PC-3 (cell line): Measurements from ENCODE around the gene THUMPD1. TPM values are rescaled to one million over a fixed set of nuclear protein-coding genes. Genes with fewer than 3 reads are reported as not detected.

ENCODE experiments used
- ATAC-seq: fragments of 200-7000 bp; cut with Tn5 transposase; 2 replicates; pipeline ENCODE4 v1.9.1; 2020; ENCODE audit warnings: mild to moderate bottlenecking, moderate library complexity
- BruUV-seq: library from RNA; stranded (reverse); fragments of 400-500 nt; replicated peaks from 2 replicates; lab custom pipeline; 2021; lab: Mats Ljungman, UMichigan
- CTCF ChIA-PET: fragments of 300-600 bp; sonication (Branson Sonifier 250); formaldehyde crosslinking; loops from one replicate; lab custom pipeline; 2022; ENCODE audit warnings: antibody characterized with exemption; lab: Charles Lee
- POLR2A ChIA-PET: fragments of 300-600 bp; sonication (Branson Sonifier 250); formaldehyde crosslinking; loops from one replicate; lab custom pipeline; 2022; ENCODE audit warnings: antibody characterized with exemption; ENCODE audit not compliant: unreplicated experiment; lab: Charles Lee
- DNase-seq: peaks from one replicate; pipeline ENCODE4 v3.0.0-alpha.2; 2015
- H2AFZ ChIP-seq: fragments of 300-600 bp; sonication (generic); 2 replicates; pipeline ENCODE4 v1.6.0; 2016; ENCODE audit warnings: antibody characterized with exemption, low read length
- H3F3A ChIP-seq: fragments of 300-600 bp; sonication (generic); one replicate; pipeline ENCODE4 v1.6.0; 2017; ENCODE audit warnings: antibody characterized with exemption, low read length, control low read depth, mild to moderate bottlenecking; ENCODE audit not compliant: unreplicated experiment
- H3K27ac ChIP-seq: fragments of 300-600 bp; sonication (generic); 2 replicates; pipeline ENCODE4 v1.5.1; 2016; ENCODE audit warnings: mild to moderate bottlenecking, low read length
- H3K27me3 ChIP-seq: fragments of 300-600 bp; sonication (generic); 2 replicates; pipeline ENCODE4 v1.6.1; 2016; ENCODE audit warnings: low read length, mixed read lengths
- H3K36me3 ChIP-seq: fragments of 300-600 bp; sonication (generic); 2 replicates; pipeline ENCODE4 v1.6.1; 2016; ENCODE audit warnings: low read depth, mixed run types, low read length, mixed read lengths
- H3K4me1 ChIP-seq: fragments of 300-600 bp; sonication (generic); 2 replicates; pipeline ENCODE4 v1.5.1; 2016; ENCODE audit warnings: low read length; ENCODE audit not compliant: insufficient read depth
- H3K4me2 ChIP-seq: fragments of 300-600 bp; sonication (generic); 2 replicates; pipeline ENCODE4 v1.6.0; 2016; ENCODE audit warnings: low read length
- H3K4me3 ChIP-seq: fragments of 300-600 bp; sonication (generic); 2 replicates; pipeline ENCODE4 v1.5.1; 2016; ENCODE audit warnings: mild to moderate bottlenecking, low read length, mixed read lengths
- H3K79me2 ChIP-seq: fragments of 300-600 bp; sonication (generic); 2 replicates; pipeline ENCODE4 v1.6.1; 2017; ENCODE audit warnings: low read length, mixed read lengths
- H3K9ac ChIP-seq: fragments of 300-600 bp; sonication (generic); 2 replicates; pipeline ENCODE4 v1.6.0; 2016; ENCODE audit warnings: mild to moderate bottlenecking, low read length
- H3K9me2 ChIP-seq: fragments of 300-600 bp; sonication (generic); replicated peaks from 2 replicates; pipeline ENCODE4 v1.6.1; 2016; ENCODE audit warnings: mixed run types, low read length, mixed read lengths
- H3K9me3 ChIP-seq: fragments of 300-600 bp; sonication (generic); 2 replicates; pipeline ENCODE4 v1.6.1; 2016; ENCODE audit warnings: low read length, mixed read lengths
- H4K20me1 ChIP-seq: fragments of 300-600 bp; sonication (generic); 2 replicates; pipeline ENCODE4 v1.6.1; 2016; ENCODE audit warnings: low read length, mixed read lengths
- EZH2 ChIP-seq: fragments of 300-600 bp; sonication (generic); IDR thresholded peaks from one replicate; pipeline ENCODE4 v1.6.1; 2017; ENCODE audit warnings: antibody characterized with exemption, mild to moderate bottlenecking, low read length; ENCODE audit not compliant: unreplicated experiment
- EZH2phosphoT487 ChIP-seq: fragments of 300-600 bp; sonication (generic); IDR thresholded peaks from 2 replicates; pipeline ENCODE4 v1.6.1; 2018; ENCODE audit warnings: mild to moderate bottlenecking, antibody characterized with exemption, low read length, borderline replicate concordance
- intact Hi-C: fragments of 100-400 bp; cut with micrococcal nuclease; formaldehyde crosslinking; loops from 2 replicates; pipeline ENCODE4 v1.9.0; 2023
- total RNA-seq: library from RNA; depleted of rRNA; stranded (reverse); fragments of >200 nt; gene quantifications from 2 replicates; pipeline ENCODE4 v1.2.3, GENCODE V29; 2014
- TF ChIP-seq, protein P1 (sequence below): fragments of 300-600 bp; sonication (generic); conservative IDR thresholded peaks from 2 replicates; pipeline ENCODE4 v1.5.1; 2017; ENCODE audit warnings: antibody characterized with exemption, low read depth, mild to moderate bottlenecking, low read length

The THUMPD1 gene
- total RNA-seq, 1 experiment from 2014 or later: 44.9 TPM

DNA sequence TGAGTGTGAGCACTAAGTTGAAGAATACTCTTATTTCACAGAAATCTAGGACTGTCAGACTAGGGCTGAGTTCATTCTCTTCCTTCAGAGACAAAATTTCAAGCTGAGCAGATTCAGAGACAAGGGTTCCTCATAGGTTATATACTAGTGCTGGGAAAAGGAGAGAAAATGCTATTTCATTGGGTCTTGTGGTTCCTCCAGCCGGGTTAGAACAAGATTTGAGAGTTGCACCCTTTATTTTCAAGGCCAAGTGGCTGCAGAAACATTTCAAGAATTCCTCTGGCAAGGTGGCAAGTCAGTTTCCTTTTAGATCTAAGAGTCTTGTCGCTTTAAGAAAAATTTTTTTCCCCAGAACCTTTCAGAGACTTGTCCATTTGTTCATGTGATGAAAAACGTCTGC, 6.8 kb downstream of the THUMPD1 start:
- 0 out of 2 replicates have a peak, but pooled peaks cover 1% of the 10 kb centered on the region for H3K4me1 ChIP-seq
- CTCF ChIA-PET: no interaction called here
- no peaks in the 10 kb centered on the region for H3F3A ChIP-seq
- H3K4me3 ChIP-seq: no peak overlapping the region
- BruUV-seq: no TSS peak
- TF ChIP-seq, protein P1, sequence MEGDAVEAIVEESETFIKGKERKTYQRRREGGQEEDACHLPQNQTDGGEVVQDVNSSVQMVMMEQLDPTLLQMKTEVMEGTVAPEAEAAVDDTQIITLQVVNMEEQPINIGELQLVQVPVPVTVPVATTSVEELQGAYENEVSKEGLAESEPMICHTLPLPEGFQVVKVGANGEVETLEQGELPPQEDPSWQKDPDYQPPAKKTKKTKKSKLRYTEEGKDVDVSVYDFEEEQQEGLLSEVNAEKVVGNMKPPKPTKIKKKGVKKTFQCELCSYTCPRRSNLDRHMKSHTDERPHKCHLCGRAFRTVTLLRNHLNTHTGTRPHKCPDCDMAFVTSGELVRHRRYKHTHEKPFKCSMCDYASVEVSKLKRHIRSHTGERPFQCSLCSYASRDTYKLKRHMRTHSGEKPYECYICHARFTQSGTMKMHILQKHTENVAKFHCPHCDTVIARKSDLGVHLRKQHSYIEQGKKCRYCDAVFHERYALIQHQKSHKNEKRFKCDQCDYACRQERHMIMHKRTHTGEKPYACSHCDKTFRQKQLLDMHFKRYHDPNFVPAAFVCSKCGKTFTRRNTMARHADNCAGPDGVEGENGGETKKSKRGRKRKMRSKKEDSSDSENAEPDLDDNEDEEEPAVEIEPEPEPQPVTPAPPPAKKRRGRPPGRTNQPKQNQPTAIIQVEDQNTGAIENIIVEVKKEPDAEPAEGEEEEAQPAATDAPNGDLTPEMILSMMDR: no peak
- TF ChIP-seq EZH2: no peak
- TF ChIP-seq EZH2phosphoT487: no peak
- no peak overlapping the region for H2AFZ ChIP-seq
- no peaks in the 10 kb centered on the region for H3K27me3 ChIP-seq
- peaks cover 35% of the 10 kb centered on the region; the same call in 1 of the 2 replicates for H3K36me3 ChIP-seq
- intact Hi-C loops: no loop called here
- POLR2A ChIA-PET: no interaction called here
- ATAC-seq (no peak), DNase-seq (no peak)
- no peaks in the 10 kb centered on the region for H3K9me2 ChIP-seq
- H3K79me2 ChIP-seq: peaks cover 15% of the 10 kb centered on the region
- no peak overlapping the region for H3K9ac ChIP-seq
- H4K20me1 ChIP-seq: peaks cover 1% of the 10 kb centered on the region
- H3K9me3 ChIP-seq: no peaks in the 10 kb centered on the region
- H3K27ac ChIP-seq: no peak overlapping the region
- no peak overlapping the region for H3K4me2 ChIP-seq

DNA sequence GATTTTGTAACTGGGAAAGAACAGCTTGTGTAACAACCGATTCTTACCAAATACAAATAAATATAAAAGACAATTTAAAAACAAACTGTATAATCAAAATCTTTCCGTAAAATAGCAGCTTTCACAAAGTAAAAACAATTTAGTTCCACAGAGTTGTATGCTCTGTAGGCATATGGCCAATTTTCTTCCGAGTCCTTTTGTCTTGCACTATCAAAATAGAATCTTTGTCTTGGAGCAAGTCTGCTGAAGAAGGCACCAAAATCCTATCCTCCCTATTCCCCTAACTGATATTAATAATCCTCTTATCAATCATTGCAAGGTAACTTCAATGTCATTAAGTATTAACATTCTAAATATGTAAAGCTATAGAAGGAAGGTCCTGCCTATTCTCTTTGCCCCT, 7.6 kb downstream of the THUMPD1 start:
- Histone ChIP-seq H3K79me2 (peaks cover 8% of the 10 kb centered on the region; the same call in 1 of the 2 replicates), H2AFZ (no peak overlapping the region), H3K27ac (no peak overlapping the region), H3K9ac (no peak overlapping the region), H3F3A (no peaks in the 10 kb centered on the region), H3K4me3 (no peak overlapping the region), H3K4me1 (no peaks in the 10 kb centered on the region), H3K9me2 (no peaks in the 10 kb centered on the region), H3K4me2 (no peak overlapping the region), H3K9me3 (no peaks in the 10 kb centered on the region), H3K27me3 (no peaks in the 10 kb centered on the region), H3K36me3 (peaks cover 35% of the 10 kb centered on the region; the same call in 1 of the 2 replicates), H4K20me1 (no peaks in the 10 kb centered on the region)
- intact Hi-C loops: no loop called here
- POLR2A ChIA-PET: no interaction called here
- BruUV-seq: no TSS peak
- CTCF ChIA-PET: no interaction called here
- ATAC-seq: no peak
- DNase-seq: no peak
- TF ChIP-seq EZH2 (no peak), EZH2phosphoT487 (no peak)
- TF ChIP-seq, protein P1: no peak

DNA sequence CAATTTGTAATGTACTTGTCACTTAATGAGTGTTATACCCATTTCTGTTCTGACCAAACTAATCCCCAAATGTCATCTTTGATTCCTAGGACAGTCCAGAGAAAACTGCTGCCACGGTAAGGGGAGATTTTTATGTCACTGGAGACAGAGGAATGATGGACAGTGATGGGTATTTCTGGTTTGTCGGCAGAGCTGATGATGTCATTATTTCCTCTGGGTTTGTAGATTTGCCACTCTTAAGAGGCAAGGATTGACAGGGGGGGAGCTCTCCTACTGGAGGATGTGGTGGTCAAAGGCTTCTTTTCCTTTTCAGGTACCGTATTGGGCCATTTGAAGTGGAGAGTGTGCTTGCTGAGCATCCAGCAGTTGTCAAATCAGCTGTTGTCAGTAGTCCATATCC, 12.5 kb downstream of the THUMPD1 start:
- Histone ChIP-seq H3K4me2 (no peak overlapping the region), H3K9me2 (no peaks in the 10 kb centered on the region), H3K4me3 (no peak overlapping the region), H3K9ac (no peak overlapping the region), H3K4me1 (no peaks in the 10 kb centered on the region), H3K27me3 (no peaks in the 10 kb centered on the region), H3K9me3 (no peaks in the 10 kb centered on the region), H3K27ac (no peak overlapping the region), H3F3A (no peaks in the 10 kb centered on the region), H2AFZ (no peak overlapping the region), H4K20me1 (no peaks in the 10 kb centered on the region), H3K36me3 (no peaks in the 10 kb centered on the region), H3K79me2 (no peaks in the 10 kb centered on the region)
- ATAC-seq (no peak), DNase-seq (no peak)
- POLR2A ChIA-PET: interaction anchor here (0.5 kb wide), 1 partner anchor 615 kb away, joined by 4 read pairs; no protein-coding TSS in a partner anchor
- BruUV-seq: no TSS peak
- TF ChIP-seq EZH2 (no peak), EZH2phosphoT487 (no peak)
- TF ChIP-seq, protein P1: no peak
- intact Hi-C loops: no loop called here
- CTCF ChIA-PET: no interaction called here
